CD4-positive, alpha-beta T cell treated with Interleukin-17A for 4 hours (primary cell): ENCODE measurements around the gene ATP1A4.

Experiments used
- DNase-seq: peaks from one replicate; pipeline ENCODE4 v3.0.0-alpha.2; 2020; ENCODE audit warnings: mixed read lengths

The ATP1A4 gene

DNA sequence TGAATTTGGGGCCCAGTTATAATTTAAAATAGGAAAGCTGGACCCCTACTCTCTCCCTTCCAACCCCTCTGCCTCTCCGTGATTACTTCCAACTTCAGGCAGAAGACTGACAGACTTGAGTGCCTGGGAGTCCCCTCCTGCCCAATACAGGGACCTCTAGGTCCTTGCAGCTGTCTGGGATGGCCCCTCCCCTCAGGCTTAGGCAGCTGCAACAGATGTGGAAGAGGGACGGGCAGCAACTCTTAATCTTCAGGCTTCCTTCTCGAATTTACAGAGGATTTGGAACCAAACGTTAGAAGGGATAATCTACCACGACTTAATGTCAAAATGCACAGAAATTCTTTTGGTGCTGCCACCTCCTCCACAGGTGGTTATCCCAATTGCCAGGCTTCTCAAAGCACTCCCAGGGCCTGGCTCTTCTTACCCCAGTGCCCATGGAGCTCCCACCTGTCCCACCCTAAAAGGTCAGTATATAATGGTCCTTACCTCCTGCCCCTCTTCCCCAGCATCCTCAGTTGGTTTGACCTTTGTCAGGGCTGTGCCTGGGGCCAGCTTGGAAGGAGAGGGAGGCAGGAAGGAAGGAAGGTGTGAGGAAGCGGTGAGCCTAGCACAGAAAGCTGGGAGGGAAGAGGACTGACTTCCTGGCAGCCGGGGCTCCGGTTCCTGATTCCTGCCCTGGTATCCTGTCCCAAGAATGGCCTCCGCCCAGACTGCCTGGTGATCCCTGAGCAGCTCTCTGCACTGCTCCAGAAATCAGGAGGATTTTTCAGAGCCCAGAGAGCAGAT, 56.6 kb downstream of the ATP1A4 start:
- no peak for DNase-seq

DNA sequence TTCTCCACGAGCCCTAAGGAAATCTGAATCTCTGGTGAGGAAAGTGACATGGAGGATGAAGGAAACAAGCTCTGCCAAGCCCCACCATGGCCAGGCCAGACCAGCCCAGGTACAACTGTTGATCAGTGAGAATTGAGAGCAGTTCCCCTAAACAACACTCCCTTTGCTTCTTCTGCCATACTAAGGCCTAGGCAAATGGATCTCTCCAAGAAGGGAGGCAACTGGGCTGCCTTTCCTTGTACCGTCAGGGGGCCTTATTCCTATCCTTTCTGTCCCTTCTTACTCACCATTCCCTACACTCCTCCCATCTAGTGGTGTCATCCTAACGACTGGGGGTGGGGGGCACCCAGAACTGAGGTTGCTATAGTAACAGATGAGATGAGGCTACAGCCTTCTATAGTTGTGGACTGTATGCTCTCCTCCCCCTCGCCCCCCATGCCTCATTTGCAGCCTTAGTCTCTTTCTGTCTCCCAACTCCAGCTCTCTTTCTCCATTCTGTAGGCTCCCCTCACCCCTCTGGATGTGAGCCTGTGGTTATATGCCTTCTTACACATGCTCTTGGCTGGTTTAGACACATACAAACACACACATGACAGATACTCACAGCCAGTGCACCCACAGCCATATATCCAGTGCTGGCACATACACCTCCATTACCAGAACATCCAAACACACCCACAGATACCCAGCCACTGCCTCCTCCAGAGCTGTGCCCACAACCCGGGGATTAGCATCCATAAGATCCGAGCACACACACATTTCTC, 57.3 kb downstream of the ATP1A4 start:
- no peak for DNase-seq

DNA sequence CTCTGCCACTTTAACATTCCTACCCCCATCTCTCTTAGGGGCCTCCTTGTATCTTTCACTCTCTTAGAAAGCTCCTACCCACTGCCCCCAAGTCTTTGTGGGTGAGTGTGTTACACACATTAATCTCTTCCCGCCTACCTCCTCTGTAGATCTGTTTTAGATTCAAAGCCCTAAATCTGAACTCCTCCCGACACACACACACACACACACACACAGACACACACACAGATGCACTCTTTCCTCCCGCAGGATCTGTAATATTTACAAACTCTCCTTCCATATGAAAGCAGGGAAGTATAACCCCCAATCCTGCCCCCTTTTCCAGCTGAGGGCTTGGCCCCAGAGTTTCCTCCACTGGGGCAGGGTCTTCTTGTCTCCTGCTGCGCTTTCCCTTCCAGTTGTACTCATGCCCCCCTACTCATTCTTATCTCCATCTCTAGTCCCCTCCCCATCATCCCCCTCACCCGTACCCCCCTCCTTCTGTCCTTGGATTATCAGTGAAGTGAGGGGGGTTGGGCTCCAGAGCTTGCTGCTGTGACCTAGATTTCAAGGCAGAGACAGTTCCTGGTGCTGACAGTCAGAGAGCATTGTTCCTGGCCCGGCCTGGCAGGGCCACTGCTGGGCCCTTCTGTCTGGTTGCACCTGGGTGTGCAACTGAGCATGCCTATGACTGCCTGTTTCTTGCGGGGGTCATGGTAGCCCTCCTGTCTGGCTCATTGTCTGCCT, 58.1 kb downstream of the ATP1A4 start:
- no peak for DNase-seq

DNA sequence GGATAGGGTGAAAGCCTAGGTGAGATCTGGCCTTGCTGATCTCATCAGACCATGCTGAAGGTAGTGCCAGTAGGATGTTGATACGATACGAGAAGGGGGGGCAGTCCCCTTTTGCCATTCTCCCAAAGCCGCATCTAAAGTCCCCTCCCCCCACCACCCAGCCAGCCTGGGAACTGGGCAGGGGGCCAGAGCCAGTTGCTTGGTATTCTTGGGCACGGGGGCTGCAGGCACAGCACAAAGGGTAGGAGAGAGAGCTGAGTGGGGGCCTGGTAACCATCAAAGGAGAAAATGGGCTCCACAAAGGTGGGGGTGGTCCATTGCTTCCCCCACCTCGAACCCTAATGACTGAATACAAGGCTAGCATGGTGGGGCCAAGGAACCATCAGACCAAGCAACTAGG, 59.2 kb downstream of the ATP1A4 start:
- no peak for DNase-seq

DNA sequence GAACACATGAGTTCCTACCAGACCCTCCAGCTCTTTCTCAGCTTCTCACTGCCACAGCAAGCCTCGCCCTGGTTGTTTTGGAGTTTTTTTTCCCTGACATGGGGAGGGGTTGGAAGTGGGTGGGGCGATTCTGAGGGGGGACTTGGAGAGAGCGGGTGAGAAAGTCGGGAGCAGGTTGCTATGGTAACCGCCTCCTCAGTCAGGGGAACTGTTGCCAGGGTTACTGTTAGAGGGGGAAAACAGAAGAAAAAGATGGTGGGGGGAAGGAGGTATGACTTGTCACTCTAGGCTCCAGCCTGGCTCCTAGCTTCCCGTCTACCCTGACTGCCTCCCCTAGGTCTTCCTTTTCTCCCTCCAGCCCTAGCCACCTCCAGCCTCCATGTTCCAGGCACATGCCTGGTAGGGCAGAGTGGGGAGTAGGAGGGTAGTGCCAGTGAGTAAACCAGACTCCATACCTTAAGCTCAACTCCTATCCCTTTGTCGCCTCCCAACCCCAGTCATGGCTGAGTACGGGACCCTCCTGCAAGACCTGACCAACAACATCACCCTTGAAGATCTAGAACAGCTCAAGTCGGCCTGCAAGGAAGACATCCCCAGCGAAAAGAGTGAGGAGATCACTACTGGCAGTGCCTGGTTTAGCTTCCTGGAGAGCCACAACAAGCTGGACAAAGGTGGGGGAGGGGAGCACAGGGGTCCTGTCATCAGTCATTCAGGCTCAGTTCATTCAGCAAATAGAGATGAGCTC, 59.8 kb downstream of the ATP1A4 start:
- DNase-seq = no peak

DNA sequence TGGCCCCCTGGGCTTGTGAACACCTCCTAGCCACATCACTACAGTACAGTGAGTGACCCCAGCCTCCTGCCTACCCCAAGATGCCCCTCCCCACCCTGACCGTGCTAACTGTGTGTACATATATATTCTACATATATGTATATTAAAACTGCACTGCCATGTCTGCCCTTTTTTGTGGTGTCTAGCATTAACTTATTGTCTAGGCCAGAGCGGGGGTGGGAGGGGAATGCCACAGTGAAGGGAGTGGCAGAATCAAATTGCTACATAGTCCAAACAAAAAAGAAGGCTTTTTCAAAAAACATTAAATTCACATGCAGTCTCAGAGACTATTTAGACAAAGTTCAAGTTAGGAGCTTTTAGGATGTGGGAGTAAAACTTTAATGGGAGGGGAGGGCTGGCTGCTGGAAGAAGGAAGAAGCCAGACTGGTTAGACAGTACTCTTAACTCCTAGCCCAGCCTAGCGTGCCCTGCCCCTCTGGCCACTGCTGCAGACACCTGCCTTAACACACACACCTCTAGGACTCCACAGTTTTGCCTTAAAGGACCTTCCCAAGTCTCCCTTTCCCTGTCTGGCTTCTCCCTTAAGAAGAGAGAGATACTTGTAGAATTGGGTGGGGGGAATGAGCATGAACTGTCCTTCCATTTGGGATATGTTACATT, 63.2 kb downstream of the ATP1A4 start:
- DNase-seq = no peak

DNA sequence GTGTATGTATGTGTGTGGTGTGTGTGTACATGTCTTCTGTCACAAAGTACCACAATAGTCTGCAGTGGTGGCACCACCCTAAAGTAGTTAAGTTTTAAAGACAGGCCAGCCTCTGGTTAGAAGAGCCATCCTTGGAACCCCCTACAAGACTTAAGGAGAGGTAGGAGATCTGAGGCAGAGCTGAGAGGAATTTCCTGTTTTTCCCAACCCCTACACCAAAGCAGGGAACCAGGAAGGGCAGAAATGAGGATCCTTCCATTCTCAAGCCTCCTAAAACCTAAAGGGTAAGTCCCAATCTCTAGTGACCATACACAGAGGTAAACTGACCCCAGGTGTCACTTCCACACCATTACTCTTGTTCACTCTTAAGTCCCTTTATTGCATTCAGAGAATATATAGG, 64.9 kb downstream of the ATP1A4 start:
- DNase-seq = no peak

DNA sequence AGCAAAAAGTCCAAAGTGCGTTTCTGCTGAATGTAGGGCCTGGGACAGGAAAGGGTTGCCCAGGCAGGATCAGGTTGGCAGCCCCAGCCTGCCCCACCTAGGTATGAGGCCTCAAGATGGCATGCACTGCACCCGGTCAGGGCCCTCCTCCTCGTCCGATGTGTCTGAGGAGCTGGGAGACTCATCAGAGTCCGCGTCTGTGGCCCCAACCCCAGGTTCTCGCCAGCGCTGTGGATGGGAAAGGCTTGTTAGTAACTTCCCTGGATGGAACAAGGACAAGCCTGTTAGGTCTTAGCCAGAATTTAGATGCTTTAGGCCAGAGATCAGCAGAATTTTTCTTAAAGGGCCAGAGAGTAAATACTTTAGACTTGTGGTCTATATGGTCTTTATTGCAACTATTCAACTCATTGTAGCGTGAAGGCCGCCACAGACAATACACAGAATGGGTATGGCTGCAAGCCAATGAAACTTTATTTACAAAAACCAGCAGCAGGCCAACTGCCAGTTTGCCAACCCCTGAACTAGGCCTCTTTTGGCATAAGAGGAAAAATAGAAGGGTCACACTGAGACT, 66.2 kb downstream of the ATP1A4 start:
- no peak for DNase-seq

DNA sequence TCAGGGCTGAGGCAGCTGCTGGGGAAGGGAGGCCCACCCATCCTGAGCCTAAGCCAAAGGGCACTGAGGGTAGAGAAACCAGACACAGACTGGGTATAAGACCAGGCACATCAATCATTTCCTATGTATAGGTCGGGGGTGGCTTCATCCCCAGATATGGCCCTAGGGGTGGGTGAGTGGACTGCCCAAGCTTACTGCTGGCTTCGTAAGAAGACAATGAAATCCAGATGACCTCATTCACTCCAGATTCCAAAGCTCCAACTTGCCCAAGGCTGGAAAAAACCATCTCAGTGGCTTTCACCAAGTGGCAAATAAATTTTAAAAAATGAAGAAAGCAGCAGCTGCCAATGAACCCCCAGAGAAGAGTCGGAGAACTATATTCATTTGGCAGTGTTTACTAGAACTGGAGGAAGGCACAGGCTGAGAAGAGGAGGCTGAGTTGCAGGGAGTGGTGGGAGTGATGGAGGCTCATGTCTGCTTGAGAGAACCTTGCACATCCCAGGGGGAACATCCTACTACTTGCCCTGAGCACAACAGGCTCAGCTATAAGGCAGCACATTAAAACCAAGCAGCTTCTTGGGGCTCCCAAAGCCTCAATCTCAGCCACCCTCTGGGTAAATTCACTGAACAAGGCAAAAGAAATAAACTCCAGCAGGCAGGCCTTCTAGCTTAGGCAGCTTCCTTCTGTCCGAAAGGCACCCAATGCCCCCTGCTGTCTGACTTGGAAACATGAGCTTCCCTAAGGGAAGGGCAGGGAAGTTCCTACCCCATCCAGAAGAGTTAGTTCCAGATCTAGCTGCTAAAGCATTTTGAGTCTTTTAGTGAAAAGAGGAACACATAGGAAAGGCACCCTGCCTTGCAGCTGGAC, 67.9 kb downstream of the ATP1A4 start:
- DNase-seq = peak; percentile 17

DNA sequence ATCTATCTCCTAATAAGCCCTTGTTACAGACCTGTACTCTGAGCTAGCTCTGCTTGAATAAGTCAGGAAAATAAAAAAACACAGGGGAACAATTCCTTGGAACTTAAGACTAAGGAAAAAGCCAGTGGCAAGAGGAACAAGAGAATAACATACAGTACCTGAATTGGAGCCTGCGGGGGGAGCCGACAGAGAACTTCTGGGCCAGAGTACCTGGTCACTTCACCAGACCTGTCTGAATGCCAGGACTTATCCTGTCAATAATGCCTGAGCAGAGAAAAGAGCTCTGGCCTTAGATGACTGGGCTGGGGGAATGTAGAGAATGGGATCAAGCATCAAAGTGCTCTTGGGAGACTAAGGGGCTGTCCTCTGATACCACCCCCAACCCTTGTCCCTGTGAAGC, 68.9 kb downstream of the ATP1A4 start:
- no peak for DNase-seq

DNA sequence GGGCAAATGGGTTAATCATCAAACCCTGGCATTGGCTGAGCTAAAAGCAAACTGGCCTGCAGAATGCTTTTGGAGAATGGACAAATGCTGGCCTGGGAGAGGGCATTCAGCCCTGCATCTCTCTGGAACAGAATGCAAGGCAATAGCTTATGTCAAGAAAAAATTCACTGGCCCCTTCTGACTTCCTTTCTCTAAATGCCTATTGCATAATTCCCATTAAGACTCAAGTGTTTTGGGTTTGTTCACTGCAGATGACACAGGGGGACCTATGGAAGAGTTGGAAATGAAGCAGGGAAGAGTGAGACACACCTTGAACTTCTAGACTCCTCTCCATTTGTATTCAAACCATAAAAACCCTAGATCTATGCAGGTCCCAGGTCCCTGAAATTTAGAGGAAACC, 69.7 kb downstream of the ATP1A4 start:
- no peak for DNase-seq

DNA sequence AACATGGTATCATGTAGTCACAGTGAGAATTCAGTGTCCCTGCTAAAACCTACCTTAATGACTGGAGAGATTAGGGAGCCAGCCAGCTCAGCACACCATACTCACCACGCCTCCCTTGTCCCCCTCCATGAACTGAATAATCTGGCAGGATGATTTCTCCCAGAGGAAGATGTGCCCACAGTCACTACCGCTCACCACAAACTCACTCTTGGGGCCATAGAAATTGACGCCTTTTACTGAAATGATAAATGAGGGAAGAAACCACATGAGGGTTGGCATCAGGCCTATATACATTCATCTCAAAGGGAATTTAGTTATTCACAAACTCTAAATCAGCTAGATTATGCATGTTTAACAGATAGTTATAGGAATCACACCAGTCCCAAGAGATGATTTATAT, 71.1 kb downstream of the ATP1A4 start:
- DNase-seq = no peak

DNA sequence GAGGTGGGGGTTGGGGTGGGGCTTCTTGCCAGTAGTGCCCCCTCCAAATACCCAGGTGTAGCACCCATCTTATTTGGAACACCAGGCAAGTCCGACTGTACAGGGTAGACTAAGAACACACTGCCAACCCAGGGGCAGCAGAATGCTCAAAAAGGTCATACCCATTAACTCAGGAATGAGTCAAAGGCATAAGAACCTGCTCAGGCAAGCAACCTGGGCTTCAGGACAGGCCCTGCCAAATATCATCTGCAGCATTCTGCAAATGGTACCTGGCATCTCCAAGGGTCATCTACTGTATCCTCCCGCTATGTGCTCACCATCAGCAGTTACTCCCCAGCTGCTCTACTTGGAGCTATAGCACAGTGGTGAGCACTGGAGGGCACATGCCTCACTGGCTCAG, 73.2 kb downstream of the ATP1A4 start:
- no peak for DNase-seq

DNA sequence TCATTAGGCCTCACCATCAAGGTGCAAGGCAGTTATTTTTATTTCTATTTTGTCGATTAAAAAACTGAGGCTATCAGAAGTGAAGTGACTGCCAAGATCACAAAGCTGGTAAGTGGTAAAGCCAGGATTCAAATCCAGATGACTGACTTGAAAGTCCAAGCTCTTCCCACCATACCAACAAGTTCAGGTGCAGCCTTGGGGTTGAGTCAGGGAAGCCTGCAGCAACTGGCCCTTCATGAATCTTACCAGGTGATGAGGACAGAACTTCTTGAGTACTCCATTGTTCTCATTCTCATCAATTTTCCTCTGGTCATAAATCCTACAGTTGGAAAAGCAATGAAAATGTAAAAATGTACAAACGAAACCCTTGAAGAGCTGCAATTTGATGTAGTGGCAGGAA, 73.9 kb downstream of the ATP1A4 start:
- no peak for DNase-seq

DNA sequence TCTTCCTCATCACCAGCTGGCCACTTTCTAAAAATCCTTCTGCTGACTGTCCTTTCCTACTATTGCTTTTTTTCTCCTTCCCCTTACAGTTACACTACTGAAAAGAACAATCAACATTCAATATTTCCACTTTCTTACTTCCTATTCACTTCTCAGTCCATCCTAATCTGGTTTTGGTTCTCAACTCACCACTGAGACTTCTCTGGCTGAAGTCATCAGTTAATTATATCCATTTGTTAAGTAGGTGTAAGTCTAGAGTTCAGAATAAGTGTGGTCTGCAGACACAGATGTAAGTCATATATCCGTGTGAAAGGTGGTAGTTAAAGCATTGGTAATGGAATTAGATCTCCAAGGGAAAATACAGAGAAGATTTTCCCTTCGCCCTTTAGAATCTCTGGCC, 75.2 kb downstream of the ATP1A4 start:
- no peak for DNase-seq

DNA sequence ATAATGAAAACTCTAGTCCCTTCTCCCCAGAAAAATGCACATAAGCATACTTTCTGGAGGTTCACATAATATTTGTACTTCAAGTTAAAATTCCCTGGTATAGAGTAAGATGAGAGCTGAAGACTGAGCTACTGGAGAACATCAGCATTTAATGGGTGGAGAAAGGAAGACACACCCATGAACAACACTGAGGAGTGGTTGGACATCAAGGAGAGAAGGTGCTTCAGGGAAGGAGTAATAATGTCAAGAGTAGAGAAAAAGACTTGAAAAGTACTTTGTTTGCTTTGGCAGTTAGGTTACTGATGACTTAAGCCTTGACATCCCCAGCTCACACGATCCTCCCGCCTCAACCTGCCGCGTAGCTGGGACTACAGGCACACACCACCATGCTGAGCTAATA, 75.6 kb downstream of the ATP1A4 start:
- no peak for DNase-seq

DNA sequence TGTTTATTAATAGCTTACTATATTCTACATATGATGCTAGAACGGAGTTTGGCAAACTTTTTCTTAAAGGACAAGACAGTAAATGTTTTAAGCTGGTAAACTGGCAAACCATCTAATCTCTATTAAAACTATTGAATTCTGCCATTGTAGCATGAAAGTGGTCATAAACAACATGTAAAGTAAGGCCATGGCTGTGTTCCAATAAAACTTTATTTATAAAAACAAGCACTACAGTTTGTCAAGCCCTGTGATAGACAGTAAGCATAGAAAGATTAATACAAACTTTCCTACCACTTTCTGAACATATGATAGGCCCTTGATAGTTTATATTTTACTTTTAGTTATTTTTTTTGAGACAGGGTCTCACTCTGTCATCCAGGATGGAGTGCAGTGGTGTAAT, 76.2 kb downstream of the ATP1A4 start:
- no peak for DNase-seq

DNA sequence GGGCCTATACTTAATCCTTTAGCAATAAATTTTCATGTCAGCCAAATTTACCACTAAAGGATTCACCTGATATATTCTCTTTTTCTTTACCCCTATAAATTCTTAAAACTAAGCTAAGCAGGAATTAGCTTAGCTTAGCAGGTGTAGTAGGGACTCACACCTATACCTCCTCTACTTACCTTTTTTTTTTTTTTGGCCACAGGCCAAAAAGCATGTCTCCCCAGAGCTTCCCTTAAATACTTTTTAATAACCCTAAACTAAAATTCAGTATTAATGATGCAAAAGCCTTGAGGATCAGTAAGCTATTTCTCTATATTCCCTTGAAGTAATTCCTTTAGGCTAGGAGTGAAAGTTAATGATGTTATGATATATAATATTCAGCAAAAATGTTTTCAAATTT, 77.0 kb downstream of the ATP1A4 start:
- no peak for DNase-seq

DNA sequence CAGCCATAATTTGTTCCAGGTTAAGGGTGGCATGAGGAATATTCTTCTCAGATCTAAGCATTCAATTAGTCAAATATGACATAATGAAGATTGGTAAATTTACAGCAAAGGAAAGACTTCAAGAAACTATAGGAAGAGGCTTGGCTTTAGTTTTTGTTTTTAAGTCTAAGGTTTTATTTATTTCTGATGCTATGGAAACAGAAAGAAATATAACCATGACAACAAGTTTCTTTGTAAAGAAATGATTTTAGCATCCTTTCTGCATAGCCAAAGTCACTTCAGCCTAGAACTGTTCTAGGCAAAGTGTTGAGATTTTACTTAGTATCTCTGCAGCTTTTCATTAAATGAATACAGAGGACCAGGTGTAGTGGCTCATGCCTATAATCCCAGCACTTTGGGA, 81.5 kb downstream of the ATP1A4 start:
- DNase-seq = no peak
